IPS-11a (cell line): ENCODE data around the gene ALX4.

Experiments
- H3K4me3 ChIP-seq: one replicate; pipeline ENCODE4 v1.5.1; 2013; ENCODE audit warnings: low read depth, low read length, control low read depth

Gene ALX4

DNA sequence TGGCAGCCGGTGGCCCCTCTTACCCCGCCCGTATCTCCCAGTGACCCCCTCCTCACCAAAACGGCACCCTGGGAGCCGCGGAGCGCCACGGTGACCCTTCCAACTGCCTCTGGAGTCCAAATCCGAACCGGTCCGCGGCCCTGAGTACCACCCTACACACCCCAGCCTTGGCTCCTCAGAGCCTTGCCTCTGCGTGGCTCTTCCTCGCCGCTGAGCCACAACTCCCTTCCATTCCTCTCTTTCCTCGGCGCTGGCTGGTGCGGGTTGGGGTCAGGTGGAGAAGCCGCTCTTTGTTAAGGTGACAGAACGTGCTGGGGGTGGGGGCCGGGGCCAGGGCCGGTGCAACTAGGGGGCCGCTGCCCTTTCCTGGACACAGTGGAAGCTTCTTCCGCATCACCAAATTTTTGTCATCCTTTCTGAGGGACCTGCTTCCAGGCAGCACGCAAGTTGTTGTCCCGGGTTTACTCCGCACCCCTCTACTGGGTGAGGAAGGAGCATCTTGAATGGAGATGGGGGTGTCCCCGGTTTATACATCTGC lies 6.5 kb downstream of the ALX4 start:
- no peak overlapping the region for H3K4me3 ChIP-seq

DNA sequence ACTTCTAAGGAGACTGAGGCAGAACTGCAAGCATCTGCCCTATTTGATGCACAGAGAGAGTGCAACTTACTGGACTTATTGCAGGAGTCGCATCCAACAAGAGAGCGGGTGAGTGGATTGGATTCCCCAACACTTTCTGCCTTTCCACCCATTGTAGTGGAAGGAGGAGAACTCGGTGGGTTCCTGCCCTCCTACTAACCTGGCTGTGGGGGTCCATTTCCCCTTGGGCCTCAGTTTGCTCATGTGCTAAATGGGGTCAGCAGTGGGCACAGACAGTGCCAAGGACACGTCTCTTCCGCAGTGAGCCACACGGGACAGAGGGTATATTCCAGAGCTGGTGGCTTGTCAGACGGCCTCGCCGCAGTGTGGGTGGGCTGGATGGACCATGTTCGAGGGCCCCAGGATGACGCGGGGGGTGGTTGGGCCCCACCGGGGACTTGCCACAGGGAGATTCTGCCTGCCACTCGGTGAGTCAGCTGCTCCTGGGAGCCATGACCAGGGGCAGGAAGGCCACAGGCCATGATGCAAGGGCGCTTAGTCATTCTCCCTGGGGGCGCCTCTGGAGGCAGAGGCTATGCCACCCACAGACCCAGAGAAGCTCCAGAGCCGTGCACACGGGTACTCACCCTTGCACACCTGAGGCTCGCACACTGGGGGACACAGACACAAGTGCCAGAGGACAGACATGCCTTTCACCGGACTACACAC lies 8.2 kb downstream of the ALX4 start:
- H3K4me3 ChIP-seq = no peak overlapping the region

DNA sequence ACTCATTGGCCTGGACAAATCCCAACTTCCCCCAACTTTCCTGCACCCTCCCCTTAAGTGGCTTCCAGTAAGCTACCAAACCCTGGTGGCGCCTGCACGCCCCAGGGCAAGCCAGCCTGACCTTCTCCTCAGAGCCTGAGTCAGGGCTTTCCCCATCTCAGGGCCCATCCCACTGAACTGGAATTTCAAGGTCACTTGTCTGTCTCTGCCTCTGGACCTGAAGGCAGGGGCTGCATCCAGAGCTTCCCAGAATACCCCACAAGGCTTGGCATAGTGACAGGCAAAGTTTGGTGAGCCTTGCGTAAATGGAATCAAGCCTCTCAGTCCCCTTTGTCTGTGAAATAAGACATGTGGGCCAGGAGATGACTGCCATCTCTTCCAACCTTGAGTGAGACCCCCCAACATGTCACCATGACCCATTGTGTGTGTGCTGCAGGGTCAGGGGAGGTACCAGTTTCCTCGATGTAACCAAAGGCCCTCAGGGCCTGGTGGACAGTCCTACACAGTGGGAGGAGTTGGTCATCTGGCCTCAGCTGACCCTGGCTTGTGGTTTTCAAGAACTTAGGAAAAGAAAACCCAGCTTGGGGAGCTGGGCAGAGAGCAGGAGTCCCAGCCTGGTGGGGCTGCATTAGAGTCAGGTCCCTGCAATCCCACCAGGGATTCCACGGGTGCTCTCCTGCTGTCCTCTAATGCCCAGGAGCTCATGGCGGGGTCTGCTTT lies 8.9 kb downstream of the ALX4 start:
- no peak overlapping the region for H3K4me3 ChIP-seq

DNA sequence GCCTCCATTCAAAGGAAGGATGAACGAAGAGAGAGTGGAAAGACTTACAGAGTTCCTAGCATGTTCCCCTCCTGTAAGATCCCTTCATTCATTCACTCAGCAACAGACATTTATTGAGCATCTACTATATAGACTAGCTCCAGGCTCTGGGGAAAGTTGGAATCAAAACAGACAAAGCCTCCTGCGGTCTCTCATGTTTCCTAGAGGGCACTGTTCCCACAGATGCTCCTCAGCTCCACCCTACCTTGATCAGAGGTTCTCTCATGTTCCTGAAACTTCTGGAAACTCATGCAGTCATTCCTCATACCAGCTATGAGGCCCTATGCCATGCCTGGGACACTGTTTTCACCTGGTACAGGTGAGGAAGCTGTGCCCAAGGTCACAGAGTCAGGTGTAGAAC lies 11.1 kb downstream of the ALX4 start:
- H3K4me3 ChIP-seq = no peak overlapping the region

DNA sequence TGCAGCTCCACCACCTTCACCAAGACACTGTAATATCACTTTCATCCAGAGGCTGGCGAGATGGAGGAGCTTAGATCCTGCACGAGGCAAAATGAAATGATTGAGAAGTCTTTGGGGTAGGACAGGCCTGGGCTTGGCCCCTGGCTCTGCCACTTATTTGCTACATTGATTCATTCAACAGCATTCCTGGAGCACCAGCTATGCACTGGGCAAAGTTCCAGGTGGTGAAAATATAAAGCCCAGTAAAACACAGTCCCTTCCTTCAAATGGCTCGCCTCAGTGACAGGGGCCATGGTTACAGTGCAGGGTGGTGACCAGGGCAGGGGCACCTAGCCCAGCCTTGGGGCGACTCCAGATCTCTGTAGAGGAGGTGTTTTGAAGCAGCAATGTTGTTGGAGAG lies 19.7 kb downstream of the ALX4 start:
- H3K4me3 ChIP-seq = no peak overlapping the region

DNA sequence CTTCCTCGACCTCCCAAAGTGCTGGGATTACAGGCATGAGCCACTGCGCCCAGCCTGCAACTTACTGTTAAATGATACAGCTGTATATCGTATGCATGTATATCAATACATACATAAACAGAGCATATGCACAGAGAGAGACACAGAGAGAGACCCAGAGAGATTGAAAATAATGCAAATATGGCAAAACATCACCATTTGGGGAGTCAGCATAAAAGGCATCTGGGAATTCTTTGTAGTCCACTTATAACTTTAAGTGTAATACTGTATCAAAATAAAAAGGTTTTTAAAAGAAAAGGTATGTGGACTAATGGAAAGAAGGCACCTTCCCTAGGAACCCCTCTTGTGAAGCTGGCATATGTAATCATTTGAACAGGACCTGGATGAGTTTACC lies 21.8 kb downstream of the ALX4 start:
- no peak overlapping the region for H3K4me3 ChIP-seq

DNA sequence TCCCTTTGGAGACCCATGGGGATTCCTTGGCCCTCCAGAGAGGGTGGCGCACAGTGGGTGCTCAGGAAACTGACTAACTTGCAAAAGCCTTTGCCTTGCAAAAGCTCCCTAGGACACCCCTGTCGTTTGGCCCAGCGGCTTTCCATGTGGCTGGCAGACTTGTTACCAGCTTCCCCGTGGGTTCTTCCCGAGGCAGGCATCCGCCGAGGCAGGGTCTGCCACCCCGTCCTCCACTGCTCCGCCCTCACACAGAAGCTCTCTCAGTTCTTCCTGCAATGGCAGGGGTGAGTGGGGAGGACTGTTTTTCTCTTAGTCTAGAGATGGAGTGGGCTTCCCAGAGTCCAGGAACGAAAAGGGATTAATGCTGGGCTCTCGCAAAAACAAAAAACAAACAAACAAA lies 23.0 kb downstream of the ALX4 start:
- no peak overlapping the region for H3K4me3 ChIP-seq

DNA sequence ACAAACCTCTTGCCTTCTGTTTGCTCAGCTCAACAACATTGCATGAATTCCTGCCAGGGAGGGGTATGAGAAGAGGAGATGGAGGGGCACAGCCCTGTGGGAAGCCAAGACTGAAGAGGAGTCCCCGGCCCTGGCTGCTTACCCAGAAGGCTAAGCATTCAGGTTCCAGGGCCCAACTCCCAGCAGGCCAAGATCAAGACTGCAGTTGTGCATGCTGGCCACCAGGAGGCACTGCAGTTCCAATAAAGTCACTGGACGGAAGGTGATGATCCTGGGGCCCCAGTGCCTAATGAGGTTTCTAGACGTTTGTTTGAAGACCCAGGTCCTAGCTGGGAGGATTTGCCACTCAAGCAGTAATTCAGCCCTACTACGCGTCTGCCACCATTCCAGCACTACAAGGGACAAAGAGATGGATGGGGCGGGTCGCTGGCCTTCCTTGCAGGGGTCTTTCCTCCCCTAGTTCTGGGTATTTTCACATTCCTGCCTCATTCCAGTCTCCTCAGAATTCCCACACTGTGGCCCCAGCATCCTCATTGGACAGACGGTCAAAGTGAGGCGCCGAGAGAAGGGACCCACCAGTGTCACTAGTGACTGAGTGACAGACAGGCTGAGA lies 23.6 kb downstream of the ALX4 start:
- H3K4me3 ChIP-seq = no peak overlapping the region

DNA sequence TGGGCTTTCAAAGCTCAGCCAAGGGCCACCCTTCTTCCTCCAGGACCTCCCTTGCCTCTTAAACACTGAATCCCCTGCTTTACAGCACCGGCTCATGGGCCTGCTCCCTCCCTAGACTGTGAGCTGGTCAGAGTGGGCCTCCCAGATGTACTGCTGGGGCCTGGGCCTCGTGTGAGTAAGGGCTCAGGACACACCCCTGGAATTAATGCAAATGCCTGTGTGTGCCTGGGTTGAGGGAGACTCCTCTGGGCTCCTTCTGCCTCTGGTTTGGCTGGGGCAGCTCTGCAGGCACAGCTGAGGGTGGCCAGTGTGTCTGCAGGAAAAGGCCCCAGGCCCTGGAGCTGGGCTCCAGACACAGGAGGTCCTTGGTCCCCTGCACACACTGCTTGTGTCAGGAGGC lies 24.2 kb downstream of the ALX4 start:
- H3K4me3 ChIP-seq = no peak overlapping the region

DNA sequence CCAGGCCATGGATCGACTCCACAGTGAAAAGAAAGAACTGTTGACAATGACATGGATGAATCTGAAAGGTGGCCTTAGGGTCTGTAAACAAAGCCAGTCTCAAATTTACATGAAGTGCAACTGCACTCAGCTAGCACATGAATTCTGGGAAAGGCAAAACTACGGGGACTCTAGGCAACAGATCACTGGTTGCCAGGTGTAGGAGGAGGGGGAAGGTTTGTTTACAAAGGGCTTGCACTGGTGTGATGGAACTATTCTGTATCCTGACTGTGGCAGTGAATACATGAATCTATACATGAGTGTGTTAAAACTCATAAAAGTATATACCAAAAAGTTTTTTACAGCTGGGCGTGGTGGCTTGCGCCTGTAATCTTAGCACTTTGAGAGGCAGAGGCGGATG lies 27.3 kb downstream of the ALX4 start:
- no peak overlapping the region for H3K4me3 ChIP-seq

DNA sequence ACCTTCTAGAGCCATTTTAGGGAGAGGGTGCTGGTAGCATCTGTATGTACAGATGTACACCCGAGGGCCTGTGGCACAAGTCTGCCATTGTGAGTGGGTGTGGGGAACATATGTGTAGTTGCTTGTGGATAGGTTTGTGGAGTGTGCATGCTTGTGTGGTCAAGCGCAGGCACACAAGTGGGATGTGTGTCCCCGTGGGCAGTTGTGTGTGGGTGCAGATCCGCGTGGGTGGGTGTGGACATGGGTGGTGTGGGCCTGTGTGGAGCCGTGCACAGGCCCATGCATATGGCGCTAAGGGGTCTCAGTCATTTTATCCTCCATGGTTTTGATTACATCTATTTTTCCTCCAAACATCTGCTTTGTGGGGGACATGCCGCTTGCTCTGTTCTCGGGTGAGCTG lies 28.8 kb downstream of the ALX4 start:
- no peak overlapping the region for H3K4me3 ChIP-seq

DNA sequence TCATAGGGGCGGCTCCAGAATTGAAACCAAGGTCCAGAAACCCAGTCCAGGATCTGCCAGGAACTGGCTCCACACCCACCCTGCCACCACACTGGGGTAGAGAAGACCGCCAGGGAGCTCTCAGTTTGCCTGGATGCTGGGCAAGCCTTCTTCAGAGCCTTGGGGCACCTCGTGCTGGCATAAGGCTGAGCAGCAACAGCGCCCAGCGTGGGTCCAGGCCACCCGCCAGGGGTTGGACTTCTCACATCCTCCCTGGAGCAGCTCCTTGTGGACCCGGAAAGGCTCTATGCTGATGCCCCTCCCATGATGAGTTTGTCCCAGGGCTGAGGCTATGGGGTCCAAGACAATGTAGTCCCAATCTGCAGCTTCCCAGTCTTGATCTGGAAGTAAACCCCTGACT lies 29.7 kb downstream of the ALX4 start:
- H3K4me3 ChIP-seq = no peak overlapping the region

DNA sequence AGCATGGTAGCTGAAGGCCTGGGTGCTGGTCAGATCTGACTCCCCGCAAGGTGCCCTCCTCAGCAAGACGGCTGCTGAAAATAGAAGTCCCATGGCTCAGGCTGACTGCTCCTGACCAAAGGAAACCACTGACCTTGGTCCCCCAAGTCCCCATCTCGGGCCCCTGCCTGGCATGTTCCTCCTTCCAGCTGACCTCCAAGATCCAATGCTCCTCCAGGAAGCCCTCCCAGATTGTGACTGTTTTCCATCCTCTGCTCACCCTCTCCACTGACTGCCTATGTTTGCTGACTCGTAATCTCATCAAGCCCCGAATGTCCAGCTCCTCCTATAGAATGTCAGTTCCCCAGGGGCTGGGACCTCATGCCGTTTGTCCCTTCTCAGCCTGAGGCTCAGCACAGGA lies 30.5 kb downstream of the ALX4 start:
- no peak overlapping the region for H3K4me3 ChIP-seq

DNA sequence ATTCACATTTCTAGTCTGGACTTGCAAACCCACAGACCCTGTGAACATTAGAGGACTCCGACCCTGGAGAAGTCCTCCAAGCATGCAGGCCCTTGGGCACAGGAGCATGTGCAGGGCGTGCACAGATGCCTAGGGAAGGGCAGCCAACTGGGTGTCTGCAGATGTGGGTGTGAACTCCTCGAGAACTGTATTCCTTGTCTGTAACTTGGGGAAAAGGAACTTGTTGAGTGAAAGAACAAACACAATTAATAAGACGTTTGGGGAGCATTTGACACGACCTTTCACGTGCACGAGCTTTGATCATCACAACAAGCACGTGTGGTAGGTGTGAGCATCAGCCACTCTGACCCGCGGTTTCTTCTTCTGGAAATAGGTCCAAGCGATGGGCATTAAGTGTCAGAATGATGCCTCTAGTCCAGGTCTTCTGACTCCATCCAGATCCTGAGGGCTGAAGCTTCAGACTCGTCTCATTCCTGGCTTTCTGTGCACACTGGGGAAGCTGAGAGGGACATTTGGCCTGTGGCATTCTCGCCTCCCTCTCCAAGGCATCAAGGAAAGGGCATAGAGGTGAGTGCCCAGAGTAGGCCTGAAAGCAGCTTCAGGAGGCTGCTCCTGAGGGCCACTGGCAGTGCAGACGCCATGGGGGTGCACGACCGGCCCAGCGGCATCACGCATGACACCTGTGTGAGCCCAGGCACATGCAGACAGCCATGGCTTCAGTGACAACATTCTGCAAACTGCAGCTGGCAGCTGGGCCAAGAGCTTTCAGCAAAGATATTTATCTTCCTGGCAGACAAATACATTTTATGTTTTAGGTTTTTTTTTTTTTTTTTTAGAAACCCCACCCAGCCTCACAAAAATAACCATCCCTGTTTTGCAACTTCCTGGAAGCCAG lies 32.5 kb downstream of the ALX4 start:
- H3K4me3 ChIP-seq = no peak overlapping the region

DNA sequence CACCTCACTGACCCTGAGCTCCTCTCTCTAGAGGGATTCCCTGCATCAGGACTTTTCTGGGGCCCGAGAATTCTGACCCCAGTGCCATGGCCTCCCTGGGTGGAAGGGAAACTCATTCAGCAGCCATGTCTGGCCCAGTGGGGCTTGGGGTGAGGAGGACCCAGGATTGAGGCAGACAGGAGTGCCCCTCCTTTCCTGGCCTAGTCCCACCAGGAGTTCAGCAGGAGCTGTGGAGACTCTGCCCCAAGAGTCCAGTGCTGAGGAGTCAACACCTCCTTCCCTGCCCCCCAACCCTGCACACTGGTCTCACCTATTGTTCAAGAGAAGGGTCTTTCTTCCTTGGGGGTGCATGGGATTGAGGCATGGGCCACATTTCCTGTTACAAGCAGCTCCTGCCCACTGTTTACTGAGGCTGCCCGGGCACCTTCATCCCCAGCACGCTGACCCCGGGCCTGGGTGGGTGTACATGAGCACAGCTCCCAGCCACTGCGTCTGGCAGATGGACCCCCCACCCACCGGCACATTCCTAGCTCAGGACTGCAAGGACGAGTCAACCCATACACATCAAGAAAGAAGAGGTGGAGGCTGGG lies 33.9 kb downstream of the ALX4 start:
- no peak overlapping the region for H3K4me3 ChIP-seq

DNA sequence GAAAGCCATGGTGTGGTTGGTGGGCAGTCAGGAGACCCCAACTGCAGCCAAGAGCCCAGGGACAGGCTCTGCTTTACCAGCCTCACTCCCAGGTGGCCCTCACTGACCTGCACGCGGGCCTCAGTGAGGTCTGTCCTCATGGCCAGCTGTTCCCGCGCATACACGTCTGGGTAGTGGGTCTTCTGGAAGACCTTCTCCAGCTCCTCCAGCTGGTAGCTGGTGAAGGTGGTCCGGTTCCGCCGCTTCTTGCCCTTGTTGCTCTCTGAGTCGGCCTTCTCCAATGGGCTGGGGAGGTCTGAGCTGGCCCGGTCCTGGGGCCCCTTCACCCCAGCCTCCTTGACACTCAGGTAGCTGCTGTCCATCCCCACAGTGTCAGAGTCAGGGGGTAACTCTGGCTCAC lies 34.7 kb downstream of the ALX4 start:
- no peak overlapping the region for H3K4me3 ChIP-seq

DNA sequence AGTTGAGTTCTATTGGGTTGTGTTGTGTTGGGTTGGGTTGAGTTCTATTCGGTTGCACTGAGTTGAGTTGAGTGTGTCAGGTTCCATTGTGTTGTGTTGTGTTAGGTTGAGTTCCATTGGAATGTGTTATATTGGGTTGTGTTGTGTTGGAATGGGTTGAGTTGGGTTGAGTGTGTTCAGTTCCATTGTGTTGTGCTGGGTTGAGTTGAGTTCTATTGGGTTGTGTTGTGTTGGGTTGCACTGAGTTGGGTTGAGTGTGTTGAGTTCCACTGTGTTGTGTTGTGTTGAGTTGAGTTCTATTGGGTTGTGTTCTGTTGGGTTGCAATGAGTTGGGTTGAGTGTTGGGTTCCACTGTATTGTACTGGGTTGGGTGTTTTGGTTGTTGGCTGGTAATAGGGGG lies 35.5 kb downstream of the ALX4 start:
- no peak overlapping the region for H3K4me3 ChIP-seq

DNA sequence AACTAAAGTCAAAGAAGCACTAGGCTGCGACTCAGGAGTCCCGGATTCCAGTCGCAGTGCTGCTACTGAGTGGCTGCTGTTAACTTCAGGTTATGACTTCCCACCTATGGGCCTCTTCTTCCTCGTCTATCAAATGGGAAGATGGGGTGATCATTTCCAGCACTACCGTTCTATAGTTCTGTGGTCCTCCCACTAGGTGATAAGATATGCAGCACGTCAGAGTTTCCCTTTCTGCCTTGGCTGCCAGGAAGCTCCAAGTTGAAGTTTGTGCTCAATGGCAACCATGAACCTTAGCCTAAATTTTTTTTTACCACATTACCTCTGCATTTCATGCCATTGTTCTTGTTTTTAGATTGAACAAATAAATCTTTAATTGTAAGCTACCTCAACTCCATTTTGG lies 38.7 kb downstream of the ALX4 start:
- H3K4me3 ChIP-seq = no peak overlapping the region

DNA sequence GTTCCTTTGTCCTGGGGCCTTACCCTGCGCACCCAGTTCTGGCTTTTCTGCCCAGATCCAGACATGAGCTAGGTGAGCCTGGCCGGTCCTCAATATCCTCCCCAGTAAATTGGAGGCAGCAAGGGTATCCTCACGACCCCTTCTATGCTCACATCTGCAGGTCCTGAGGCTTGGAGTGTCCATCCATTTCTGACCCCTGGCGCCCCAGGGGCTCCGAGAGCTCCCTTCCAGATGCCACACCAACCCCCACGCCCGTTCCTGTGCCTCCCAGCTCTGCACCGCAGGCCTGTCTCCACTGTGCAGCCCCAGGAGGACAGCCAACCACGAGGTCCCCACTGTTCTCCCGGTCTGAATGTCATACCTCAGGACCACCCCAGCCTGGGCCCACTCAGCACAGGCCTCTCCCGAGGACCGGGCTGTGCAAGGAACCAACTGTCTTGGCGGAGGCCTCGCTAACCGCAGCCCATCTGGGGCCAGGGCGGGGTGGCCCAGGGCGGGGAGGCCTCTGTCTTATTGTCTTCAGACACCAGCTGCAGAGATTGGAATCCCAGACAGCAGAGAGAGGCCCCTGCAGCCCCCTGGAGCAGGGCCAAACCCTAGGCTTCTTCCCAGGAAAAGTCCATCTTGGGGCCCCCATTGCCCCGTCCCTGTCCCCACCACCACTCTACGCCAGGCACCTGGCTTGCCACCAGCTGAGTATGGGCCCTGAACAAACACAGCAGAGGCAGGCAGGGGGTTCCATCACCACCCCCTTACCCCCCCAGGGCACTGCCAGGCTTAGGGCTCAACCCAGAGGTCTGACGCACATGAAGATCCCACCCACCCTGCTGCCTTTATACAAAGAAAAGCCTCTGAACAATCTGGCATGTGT lies 39.3 kb downstream of the ALX4 start:
- no peak overlapping the region for H3K4me3 ChIP-seq
